VCaP (cell line): Measurements from ENCODE around the gene ING3.

Experiments
- H3K27ac ChIP-seq: fragments of 450-650 bp; 2 replicates; pipeline ENCODE4 v1.5.1; 2017
- TF ChIP-seq, protein P1 (sequence below): fragments of 450-650 bp; conservative IDR thresholded peaks from 2 replicates; pipeline ENCODE4 v1.5.1; 2017; ENCODE audit warnings: mild to moderate bottlenecking, moderate library complexity

ING3 gene, protein sequence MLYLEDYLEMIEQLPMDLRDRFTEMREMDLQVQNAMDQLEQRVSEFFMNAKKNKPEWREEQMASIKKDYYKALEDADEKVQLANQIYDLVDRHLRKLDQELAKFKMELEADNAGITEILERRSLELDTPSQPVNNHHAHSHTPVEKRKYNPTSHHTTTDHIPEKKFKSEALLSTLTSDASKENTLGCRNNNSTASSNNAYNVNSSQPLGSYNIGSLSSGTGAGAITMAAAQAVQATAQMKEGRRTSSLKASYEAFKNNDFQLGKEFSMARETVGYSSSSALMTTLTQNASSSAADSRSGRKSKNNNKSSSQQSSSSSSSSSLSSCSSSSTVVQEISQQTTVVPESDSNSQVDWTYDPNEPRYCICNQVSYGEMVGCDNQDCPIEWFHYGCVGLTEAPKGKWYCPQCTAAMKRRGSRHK

DNA sequence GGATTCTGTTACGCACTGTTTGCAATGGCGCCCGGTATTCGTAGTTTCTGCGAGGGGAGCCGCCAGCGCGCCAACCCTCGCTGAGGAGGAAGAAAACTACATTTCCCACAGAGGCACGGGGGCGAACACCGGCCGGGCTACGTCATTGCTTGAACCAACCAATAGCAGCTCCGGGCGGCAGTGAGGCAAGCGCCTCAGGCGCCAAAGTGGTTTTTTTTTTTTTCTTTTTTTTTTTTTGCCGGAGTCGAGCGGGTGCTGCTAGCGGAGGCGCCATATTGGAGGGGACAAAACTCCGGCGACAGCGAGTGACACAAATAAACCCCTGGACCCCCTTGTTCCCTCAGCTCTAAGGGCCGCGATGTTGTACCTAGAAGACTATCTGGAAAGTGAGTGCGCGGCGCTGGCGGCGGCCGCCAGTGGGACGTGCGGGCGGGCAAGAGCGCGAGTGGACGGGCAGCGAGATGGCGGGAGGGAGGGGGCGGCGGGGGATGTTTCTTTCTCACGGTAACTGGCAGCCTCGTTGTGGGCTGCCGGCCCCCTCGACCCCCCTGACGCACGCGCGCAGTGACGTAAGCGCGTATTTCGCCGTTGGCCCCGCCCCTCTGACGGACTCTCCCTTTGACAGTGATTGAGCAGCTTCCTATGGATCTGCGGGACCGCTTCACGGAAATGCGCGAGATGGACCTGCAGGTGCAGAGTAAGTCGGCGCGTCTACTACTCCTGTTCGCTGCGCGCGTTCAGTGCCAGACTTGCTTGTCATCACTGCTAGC is at the start of gene ING3:
Gene ING3 (plus strand): TSS at position 239 of the 770 bp plus-strand sequence. CDS start 120 bp downstream, at position 359.
- peak within 1 kb of the TSS; percentile 95 for H3K27ac ChIP-seq
- TF ChIP-seq, protein P1, sequence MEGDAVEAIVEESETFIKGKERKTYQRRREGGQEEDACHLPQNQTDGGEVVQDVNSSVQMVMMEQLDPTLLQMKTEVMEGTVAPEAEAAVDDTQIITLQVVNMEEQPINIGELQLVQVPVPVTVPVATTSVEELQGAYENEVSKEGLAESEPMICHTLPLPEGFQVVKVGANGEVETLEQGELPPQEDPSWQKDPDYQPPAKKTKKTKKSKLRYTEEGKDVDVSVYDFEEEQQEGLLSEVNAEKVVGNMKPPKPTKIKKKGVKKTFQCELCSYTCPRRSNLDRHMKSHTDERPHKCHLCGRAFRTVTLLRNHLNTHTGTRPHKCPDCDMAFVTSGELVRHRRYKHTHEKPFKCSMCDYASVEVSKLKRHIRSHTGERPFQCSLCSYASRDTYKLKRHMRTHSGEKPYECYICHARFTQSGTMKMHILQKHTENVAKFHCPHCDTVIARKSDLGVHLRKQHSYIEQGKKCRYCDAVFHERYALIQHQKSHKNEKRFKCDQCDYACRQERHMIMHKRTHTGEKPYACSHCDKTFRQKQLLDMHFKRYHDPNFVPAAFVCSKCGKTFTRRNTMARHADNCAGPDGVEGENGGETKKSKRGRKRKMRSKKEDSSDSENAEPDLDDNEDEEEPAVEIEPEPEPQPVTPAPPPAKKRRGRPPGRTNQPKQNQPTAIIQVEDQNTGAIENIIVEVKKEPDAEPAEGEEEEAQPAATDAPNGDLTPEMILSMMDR: no peak

DNA sequence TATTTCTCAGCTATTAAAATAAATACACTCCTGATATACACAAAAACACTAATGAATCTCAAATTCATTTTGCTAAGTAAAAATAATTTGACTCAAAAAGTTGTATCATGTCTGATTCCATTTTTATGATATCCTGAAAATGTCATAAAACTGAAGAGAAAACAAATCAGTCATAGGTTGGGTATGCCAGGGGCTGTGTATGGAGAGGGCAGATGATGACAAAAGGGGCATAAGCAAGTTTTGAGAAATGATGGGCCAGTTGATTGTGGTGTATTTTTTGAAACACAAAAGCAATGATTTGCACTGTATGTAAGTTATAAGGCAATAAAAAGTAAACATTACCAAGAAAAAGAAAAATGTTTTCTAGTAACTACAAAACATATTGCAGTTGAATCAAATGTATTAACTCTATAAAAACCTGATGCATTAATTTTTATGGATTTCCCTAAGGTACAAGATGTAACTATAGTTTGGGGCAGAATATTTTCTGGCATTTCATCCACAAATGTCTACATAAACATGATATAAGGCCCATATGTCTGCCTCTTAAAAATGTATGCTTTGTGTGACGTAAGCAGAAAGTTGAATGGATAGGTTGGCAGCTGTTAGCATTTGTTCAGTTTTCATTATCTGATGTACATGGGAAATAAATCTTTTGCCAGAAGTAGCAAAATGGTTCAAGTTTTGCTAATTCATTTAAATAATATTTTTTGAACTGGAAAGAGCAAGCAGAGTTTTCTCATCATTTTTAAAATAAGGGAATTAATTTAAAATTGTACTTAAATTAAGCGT is 35.1 kb upstream of the ING3 start:
- TF ChIP-seq, protein P1: no peak

DNA sequence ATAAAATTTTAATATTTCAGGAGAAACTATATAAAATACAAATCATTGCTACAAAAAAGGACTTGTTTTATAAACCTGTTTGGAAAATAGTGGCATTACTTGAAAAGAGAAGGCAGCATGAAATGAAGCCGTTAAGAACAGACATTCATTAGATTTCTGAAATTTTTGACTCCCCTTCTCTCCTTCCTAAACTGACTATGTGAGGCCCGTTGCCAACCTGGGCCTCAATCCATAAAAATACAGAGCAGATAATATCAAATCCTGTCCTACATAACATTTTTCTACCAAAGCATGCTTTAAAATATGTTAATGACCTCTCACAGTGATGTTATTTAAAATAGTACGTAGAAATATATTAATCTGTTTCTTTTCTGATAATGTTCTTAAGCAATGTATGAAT is 34.5 kb upstream of the ING3 start:
- TF ChIP-seq, protein P1: no peak
- H3K27ac ChIP-seq: no peak overlapping the region

More for the DNA sequence above, 35.1 kb upstream of the ING3 start:
- no peak overlapping the region for H3K27ac ChIP-seq

DNA sequence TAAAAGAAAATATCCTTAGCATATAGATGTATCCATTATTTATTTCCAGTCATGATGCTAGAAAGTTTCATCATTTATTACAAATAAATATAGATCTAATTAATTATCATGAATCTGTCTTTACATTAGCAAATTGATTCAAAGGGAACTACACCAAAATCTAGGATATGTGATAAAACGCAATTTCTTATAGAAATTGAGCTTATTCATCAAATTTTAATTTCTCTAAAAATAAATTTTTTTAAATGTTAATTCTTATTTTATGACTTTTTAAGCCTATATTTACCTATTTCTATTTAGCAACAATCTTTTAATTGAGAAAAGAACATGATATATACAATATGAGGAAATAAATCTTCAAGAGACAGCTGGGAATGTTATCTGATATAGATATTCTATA is 34.0 kb upstream of the ING3 start:
- TF ChIP-seq, protein P1: no peak
- no peak overlapping the region for H3K27ac ChIP-seq

DNA sequence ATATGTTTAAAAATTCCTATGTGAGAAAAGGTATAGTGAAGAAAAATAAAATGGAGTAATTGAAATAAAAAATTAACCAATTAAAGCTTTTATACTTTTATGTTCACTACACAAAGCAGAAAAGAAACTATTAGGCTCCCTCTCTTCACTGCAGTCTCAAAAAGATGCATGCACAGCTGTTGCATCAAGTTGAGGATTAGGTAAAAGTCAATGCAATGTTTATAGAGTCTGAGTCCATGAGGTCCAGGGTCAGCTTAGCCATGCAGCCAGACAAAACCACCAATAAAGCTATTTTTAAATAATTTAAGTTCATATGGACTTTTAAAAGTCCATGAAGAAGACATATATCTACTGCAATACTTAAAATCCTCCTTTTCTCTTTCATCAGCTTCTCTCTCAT is 31.1 kb upstream of the ING3 start:
- H3K27ac ChIP-seq: no peak overlapping the region
- TF ChIP-seq, protein P1: no peak

DNA sequence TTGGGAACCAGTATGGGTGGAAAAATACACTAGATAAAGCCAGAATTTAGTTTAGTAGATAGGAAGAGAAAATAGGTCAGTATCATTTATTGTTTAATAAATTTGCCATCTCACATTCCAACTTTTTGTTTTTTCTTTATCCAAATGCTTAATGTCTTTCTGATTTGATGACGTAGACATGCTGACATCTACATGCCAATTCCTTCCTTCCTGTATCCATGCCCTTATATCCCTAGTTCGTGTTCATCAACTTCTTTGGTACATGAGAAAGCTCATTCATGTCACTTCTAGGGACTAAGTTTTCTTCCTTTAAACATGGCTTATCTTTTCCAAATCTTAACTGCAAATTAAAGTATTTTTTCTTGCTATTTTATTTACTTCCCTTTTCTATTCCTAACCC is 30.5 kb upstream of the ING3 start:
- TF ChIP-seq, protein P1: no peak
- H3K27ac ChIP-seq: no peak overlapping the region
